Measurements from ENCODE around the gene OR10AG1.

The OR10AG1 gene

GRCh38 chr11:55969845-55970244 is at the start of gene OR10AG1:
TSS of gene OR10AG1 (minus strand) at chr11:55969945. CDS start at chr11:55969907, 38 bp downstream.
- no peak for DNase-seq

- no peak for DNase-seq
Observed at GRCh38 chr11:56013805-56014204, 44.1 kb upstream of the OR10AG1 start.

- DNase-seq, result no peak
Observed at GRCh38 chr11:56010716-56011115, 41.0 kb upstream of the OR10AG1 start.

- no peak for DNase-seq
Observed at GRCh38 chr11:55994525-55994924, 24.8 kb upstream of the OR10AG1 start, which contains the start of gene OR5F1. TSS of gene OR5F1 (minus strand) at chr11:55994625. CDS start at chr11:55994625, 0 bp downstream.

GRCh38 chr11:55970935-55971334 is 1.2 kb upstream of the OR10AG1 start:
- DNase-seq, result no peak

- DNase-seq, result no peak
Observed at GRCh38 chr11:55967914-55968313, 1.8 kb downstream of the OR10AG1 start.

GRCh38 chr11:55966391-55966790 is 3.4 kb downstream of the OR10AG1 start:
- DNase-seq, result no peak

- DNase-seq, result no peak
Observed at GRCh38 chr11:55956521-55956920, 13.2 kb downstream of the OR10AG1 start.

GRCh38 chr11:55949330-55949729 is 20.4 kb downstream of the OR10AG1 start:
- no peak for DNase-seq

- DNase-seq, result peak; percentile 57
Observed at GRCh38 chr11:55942785-55943392, 26.9 kb downstream of the OR10AG1 start.

GRCh38 chr11:55936300-55936699 is 33.4 kb downstream of the OR10AG1 start, which contains the start of gene OR5I1:
TSS of gene OR5I1 (minus strand) at chr11:55936400. CDS start at chr11:55936400, 0 bp downstream.
- no peak for DNase-seq

GRCh38 chr11:55920537-55920936 is 49.2 kb downstream of the OR10AG1 start:
- no peak for DNase-seq
